ENCODE results near the gene PARP11.

The PARP11 gene

DNA sequence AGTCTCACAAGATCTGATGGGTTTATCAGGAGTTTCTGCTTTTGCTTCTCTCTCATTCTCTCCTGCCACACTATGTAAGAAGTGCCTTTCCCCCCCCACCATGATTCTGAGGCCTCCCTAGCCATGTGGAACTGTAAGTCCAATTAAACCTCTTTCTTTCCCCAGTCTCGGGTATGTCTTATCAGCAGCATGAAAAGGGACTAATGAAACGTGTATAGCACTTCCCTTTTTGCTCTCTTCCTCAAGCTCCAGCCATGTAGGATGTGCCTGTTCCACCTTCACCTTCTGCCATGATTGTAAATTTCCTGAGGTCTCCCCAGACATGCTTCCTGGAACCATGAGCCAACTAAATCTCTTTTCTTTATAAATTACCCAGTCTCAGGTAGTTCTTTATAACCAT, 113.3 kb downstream of the PARP11 start:
- no peak for DNase-seq
